CD4-positive, alpha-beta memory T cell (primary cell): Measurements from ENCODE around the gene NEXN. TPM values are rescaled to one million over a fixed set of nuclear protein-coding genes. Genes with fewer than 3 reads are reported as not detected.

Experiments
- CTCF ChIA-PET: fragments of 350-600 bp; sonication (Branson Sonifier 250); formaldehyde crosslinking; loops from one replicate; lab custom pipeline; 2021; ENCODE audit warnings: inconsistent platforms; ENCODE audit not compliant: partially characterized antibody; lab: Charles Lee
- POLR2A ChIA-PET: fragments of 350-600 bp; sonication (Branson Sonifier 250); formaldehyde crosslinking; loops from one replicate; lab custom pipeline; 2021; ENCODE audit not compliant: partially characterized antibody; lab: Charles Lee
- DNase-seq, 5 donors: peaks; one replicate each; pipeline versions ENCODE4 v3.0.0 to v3.0.0-alpha.2; 2020 to 2022; ENCODE audit warnings: mixed read lengths in 1 of 5
- H3K27ac ChIP-seq: one replicate; pipeline ENCODE4 v1.7.0; 2013; ENCODE audit warnings: low read depth, low read length
- H3K27me3 ChIP-seq: 2 replicates; pipeline ENCODE4 v1.7.0; 2013; ENCODE audit warnings: mild to moderate bottlenecking, low read length, moderate library complexity; ENCODE audit not compliant: insufficient read depth
- H3K36me3 ChIP-seq: 2 replicates; pipeline ENCODE4 v1.7.0; 2013; ENCODE audit warnings: mild to moderate bottlenecking, low read length, moderate library complexity; ENCODE audit not compliant: insufficient read depth
- H3K4me1 ChIP-seq: 2 replicates; pipeline ENCODE4 v1.7.0; 2013; ENCODE audit warnings: mild to moderate bottlenecking, low read length, moderate library complexity; ENCODE audit not compliant: insufficient read depth
- H3K4me3 ChIP-seq, 2 donors: one replicate each; pipeline ENCODE4 v1.7.0; 2013; ENCODE audit warnings: low read length in 2 of 2, mild to moderate bottlenecking in 1 of 2
- H3K9me3 ChIP-seq, 2 donors: one replicate each; pipeline ENCODE4 v1.7.0; 2013; ENCODE audit warnings: low read length in 2 of 2, control low read depth in 1 of 2; ENCODE audit not compliant: control insufficient read depth in 1 of 2
- H3K27ac Mint-ChIP-seq, 7 donors: one replicate each; pipeline ENCODE4 v1.8.0; 2020 to 2021; ENCODE audit warnings: mixed read lengths in 7 of 7, mild to moderate bottlenecking in 6 of 7, inconsistent platforms in 3 of 7, moderate library complexity in 3 of 7
- H3K27me3 Mint-ChIP-seq, 2 donors: one replicate each; pipeline ENCODE4 v1.8.0; 2020 to 2021; ENCODE audit warnings: mixed read lengths in 2 of 2
- H3K36me3 Mint-ChIP-seq, 2 donors: one replicate each; pipeline ENCODE4 v1.8.0; 2020 to 2021; ENCODE audit warnings: mixed read lengths in 2 of 2, inconsistent platforms in 1 of 2, mild to moderate bottlenecking in 1 of 2
- H3K4me1 Mint-ChIP-seq, 4 donors: one replicate each; pipeline ENCODE4 v1.8.0; 2020 to 2021; ENCODE audit warnings: mixed read lengths in 4 of 4, mild to moderate bottlenecking in 1 of 4
- H3K4me3 Mint-ChIP-seq, 8 donors: one replicate each; pipeline ENCODE4 v1.8.0; 2020 to 2021; ENCODE audit warnings: mixed read lengths in 8 of 8, mild to moderate bottlenecking in 7 of 8, moderate library complexity in 6 of 8, inconsistent platforms in 3 of 8
- H3K9me3 Mint-ChIP-seq, 8 donors: one replicate each; pipeline ENCODE4 v1.8.0; 2020 to 2021; ENCODE audit warnings: mixed read lengths in 8 of 8, mild to moderate bottlenecking in 5 of 8, inconsistent platforms in 3 of 8, moderate library complexity in 1 of 8
- intact Hi-C: fragments of 100-400 bp; cut with micrococcal nuclease; formaldehyde crosslinking; loops from one replicate; pipeline ENCODE4 v1.15.1; 2023
- polyA plus RNA-seq, 2 donors: library from polyadenylated mRNA; unstranded; fragments of 300-500 nt; fragmentation: Illumina TruSeq; gene quantifications; one replicate each; pipeline ENCODE4 v1.2.3, GENCODE V29; 2021
- total RNA-seq, 2 experiments: library from RNA; stranded (reverse); gene quantifications; one replicate each; pipeline ENCODE4 v1.2.3, GENCODE V29; 2021

NEXN gene
- total and polyA plus RNA-seq, 4 experiments from 2014 or later = 0.31 to 0.67 (median 0.52) TPM

- Mint-ChIP-seq H3K36me3 (peaks cover 14 to 34% of the 10 kb centered on the region in 2 donors), H3K27me3 (no peaks in the 10 kb centered on the region), H3K27ac (peak overlapping the region in 6 of 7 donors; percentile 53 to 92 (median 76)), H3K4me1 (peaks cover 34 to 49% (median 44%) of the 10 kb centered on the region in 4 donors), H3K4me3 (peak overlapping the region in 3 of 8 donors; percentile 83 to 91 (median 84)), H3K9me3 (peaks cover 0 to 1% (median 0%) of the 10 kb centered on the region in 8 donors)
- Histone ChIP-seq H3K9me3 (no peaks in the 10 kb centered on the region), H3K36me3 (peaks cover 7% of the 10 kb centered on the region), H3K27me3 (no peaks in the 10 kb centered on the region), H3K4me1 (peaks cover 77% of the 10 kb centered on the region), H3K4me3 (peak overlapping the region; percentile 42 to 57), H3K27ac (peak overlapping the region; percentile 100)
- POLR2A ChIA-PET = interaction anchor here (0.6 to 8.5 kb wide), 7 partner anchors 8 to 293 kb away, joined by 3 to 247 read pairs (median 3); partner anchors contain the start of genes DNAJB4, MIGA1 and ZZZ3
- DNase-seq = no peak
- CTCF ChIA-PET = interaction anchor here (0.8 to 2.9 kb wide), 8 partner anchors 9 to 139 kb away, joined by 3 to 11 read pairs (median 4); partner anchors contain the start of gene DNAJB4
- intact Hi-C loops = loop anchor here (2.0 to 10.0 kb wide), 2 partner anchors 13 to 649 kb away; partner anchors contain the start of gene IFI44L
Observed at GRCh38 chr1:77975907-77976306, 87.5 kb downstream of the NEXN start.

GRCh38 chr1:77976433-77977076 is 88.1 kb downstream of the NEXN start:
- H3K27ac ChIP-seq = peak overlapping the region; percentile 100
- Mint-ChIP-seq H3K9me3 (peaks cover 0 to 1% (median 0%) of the 10 kb centered on the region in 8 donors), H3K27ac (no peak overlapping the region), H3K4me3 (no peak overlapping the region), H3K27me3 (no peaks in the 10 kb centered on the region), H3K4me1 (peaks cover 29 to 47% (median 39%) of the 10 kb centered on the region in 4 donors), H3K36me3 (peaks cover 9 to 28% of the 10 kb centered on the region in 2 donors)
- H3K9me3 ChIP-seq = no peaks in the 10 kb centered on the region
- H3K36me3 ChIP-seq = peaks cover 7% of the 10 kb centered on the region
- peaks cover 77% of the 10 kb centered on the region for H3K4me1 ChIP-seq
- POLR2A ChIA-PET = interaction anchor here (0.7 to 8.5 kb wide), 7 partner anchors 7 to 294 kb away, joined by 3 to 247 read pairs (median 3); partner anchors contain the start of genes DNAJB4 and ZZZ3
- CTCF ChIA-PET = interaction anchor here (0.8 to 2.9 kb wide), 5 partner anchors 11 to 138 kb away, joined by 3 to 11 read pairs (median 4); partner anchors contain the start of gene DNAJB4
- peak overlapping the region; percentile 74 to 94 for H3K4me3 ChIP-seq
- no peaks in the 10 kb centered on the region for H3K27me3 ChIP-seq
- intact Hi-C loops = loop anchor here (2.0 to 10.0 kb wide), 2 partner anchors 14 to 648 kb away; partner anchors contain the start of gene IFI44L
- no peak for DNase-seq

GRCh38 chr1:77977989-77978292 is 89.5 kb downstream of the NEXN start:
- DNase-seq = no peak
- peaks cover 0 to 1% (median 0%) of the 10 kb centered on the region in 8 donors for H3K9me3 Mint-ChIP-seq
- peaks cover 24 to 37% (median 34%) of the 10 kb centered on the region in 4 donors for H3K4me1 Mint-ChIP-seq
- H3K4me1 ChIP-seq = peaks cover 65% of the 10 kb centered on the region
- H3K4me3 Mint-ChIP-seq = no peak overlapping the region
- H3K36me3 Mint-ChIP-seq = peaks cover 8 to 23% of the 10 kb centered on the region in 2 donors
- ChIA-PET CTCF (interaction anchor here (1.1 to 3.9 kb wide), 6 partner anchors 9 to 698 kb away, joined by 3 to 38 read pairs (median 6); partner anchors contain the start of gene DNAJB4), POLR2A (interaction anchor here (0.8 to 8.5 kb wide), 19 partner anchors 8 to 673 kb away, joined by 3 to 247 read pairs (median 5); partner anchors contain the start of genes DNAJB4, IFI44L, MIGA1 and ZZZ3)
- H3K27ac Mint-ChIP-seq = no peak overlapping the region
- intact Hi-C loops = loop anchor here (1.0 to 10.0 kb wide), 4 partner anchors 15 to 647 kb away; partner anchors contain the start of genes GIPC2, IFI44L and USP33
- peak overlapping the region; percentile 74 to 94 for H3K4me3 ChIP-seq
- H3K27me3 Mint-ChIP-seq = no peaks in the 10 kb centered on the region
- H3K36me3 ChIP-seq = peaks cover 7% of the 10 kb centered on the region
- no peaks in the 10 kb centered on the region for H3K27me3 ChIP-seq
- H3K9me3 ChIP-seq = no peaks in the 10 kb centered on the region
- H3K27ac ChIP-seq = peak overlapping the region; percentile 100

- no peak overlapping the region for H3K27ac Mint-ChIP-seq
- peaks cover 62% of the 10 kb centered on the region for H3K4me1 ChIP-seq
- H3K4me3 Mint-ChIP-seq = no peak overlapping the region
- peaks cover 7% of the 10 kb centered on the region for H3K36me3 ChIP-seq
- H3K9me3 ChIP-seq = no peaks in the 10 kb centered on the region
- H3K4me3 ChIP-seq = peak overlapping the region; percentile 74 to 94
- H3K4me1 Mint-ChIP-seq = peaks cover 23 to 35% (median 33%) of the 10 kb centered on the region in 4 donors
- POLR2A ChIA-PET = interaction anchor here (0.6 to 8.5 kb wide), 25 partner anchors 9 to 673 kb away, joined by 3 to 247 read pairs (median 5); partner anchors contain the start of genes DNAJB4, IFI44L, MIGA1 and USP33
- intact Hi-C loops = loop anchor here (1.0 to 10.0 kb wide), 3 partner anchors 66 to 646 kb away; partner anchors contain the start of genes GIPC2, IFI44L and USP33
- peaks cover 0 to 1% (median 0%) of the 10 kb centered on the region in 8 donors for H3K9me3 Mint-ChIP-seq
- peak overlapping the region; percentile 100 for H3K27ac ChIP-seq
- peak; percentile 84 to 95 (median 90) for DNase-seq
- no peaks in the 10 kb centered on the region for H3K27me3 ChIP-seq
- CTCF ChIA-PET = interaction anchor here (0.8 to 3.9 kb wide), 7 partner anchors 10 to 698 kb away, joined by 3 to 38 read pairs (median 4); partner anchors contain the start of gene DNAJB4
- H3K36me3 Mint-ChIP-seq = peaks cover 7 to 23% of the 10 kb centered on the region in 2 donors
- no peaks in the 10 kb centered on the region for H3K27me3 Mint-ChIP-seq
Observed at GRCh38 chr1:77978293-77978968, 90.0 kb downstream of the NEXN start.

GRCh38 chr1:77978969-77979876 is 90.8 kb downstream of the NEXN start, which contains the start of gene FUBP1:
Gene FUBP1 (minus strand): TSS chr1:77979072. CDS start chr1:77979004, 68 bp downstream.
- peaks cover 5 to 22% of the 10 kb centered on the region in 2 donors for H3K36me3 Mint-ChIP-seq
- ChIA-PET POLR2A (interaction anchor here (0.6 to 8.5 kb wide), 26 partner anchors 10 to 672 kb away, joined by 3 to 247 read pairs (median 4); partner anchors contain the start of genes DNAJB4, IFI44L, MIGA1 and USP33), CTCF (interaction anchor here (0.8 to 3.9 kb wide), 11 partner anchors 11 to 697 kb away, joined by 3 to 38 read pairs (median 4); partner anchors contain the start of gene DNAJB4)
- no peaks in the 10 kb centered on the region for H3K27me3 Mint-ChIP-seq
- H3K4me1 Mint-ChIP-seq = peaks cover 22 to 39% (median 30%) of the 10 kb centered on the region in 4 donors
- peaks cover 55% of the 10 kb centered on the region for H3K4me1 ChIP-seq
- no peak within 1 kb of the TSS for H3K27ac Mint-ChIP-seq
- H3K27ac ChIP-seq = peak within 1 kb of the TSS; percentile 100
- H3K36me3 ChIP-seq = peaks cover 7% of the 10 kb centered on the region
- H3K4me3 Mint-ChIP-seq = no peak within 1 kb of the TSS
- peak; percentile 95 to 98 (median 97) for DNase-seq
- H3K27me3 ChIP-seq = no peaks in the 10 kb centered on the region
- H3K9me3 ChIP-seq = no peaks in the 10 kb centered on the region
- H3K9me3 Mint-ChIP-seq = peaks cover 0 to 1% (median 0%) of the 10 kb centered on the region in 8 donors
- intact Hi-C loops = loop anchor here (1.0 to 10.0 kb wide), 6 partner anchors 25 to 646 kb away; partner anchors contain the start of genes DNAJB4, GIPC2, IFI44L and USP33
- peak within 1 kb of the TSS; percentile 74 to 94 for H3K4me3 ChIP-seq
